GM19324 (cell line): ENCODE data around the gene HAAO.

Experiments
- ATAC-seq: cut with Tn5 transposase; IDR thresholded peaks from one replicate; pipeline ENCODE4 v1.9.1; 2021; ENCODE audit warnings: mild to moderate bottlenecking, moderate library complexity; ENCODE audit not compliant: unreplicated experiment, low FRiP score

Gene HAAO

GRCh38 chr2:42794271-42795046 is 2.1 kb upstream of the HAAO start:
- ATAC-seq = no peak

GRCh38 chr2:42793334-42794270 is 1.2 kb upstream of the HAAO start:
- ATAC-seq = no peak

DNA sequence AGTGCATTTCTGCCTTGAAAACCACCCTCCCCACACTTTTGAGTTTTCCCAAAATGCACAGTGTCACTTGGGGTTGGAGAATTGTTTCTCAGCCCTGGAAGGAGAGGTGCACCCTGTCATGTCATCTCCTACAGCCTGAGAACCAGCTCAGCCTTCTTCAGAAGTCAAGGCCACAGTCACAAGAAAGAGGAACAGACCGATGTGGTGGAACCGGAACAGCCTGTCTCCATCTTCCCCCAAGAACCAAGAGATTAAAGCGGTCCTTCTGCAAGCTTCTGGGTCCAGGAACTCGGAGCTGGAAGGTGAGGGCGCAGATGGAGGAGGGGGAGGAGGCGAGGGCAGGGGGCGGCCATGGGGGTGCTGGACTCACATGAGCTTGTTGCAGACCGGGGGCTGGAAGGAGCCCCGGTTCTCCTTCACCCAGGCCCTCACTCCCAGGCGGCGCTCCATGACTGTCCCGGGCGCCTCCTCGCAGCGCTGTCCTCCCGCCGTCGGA is 248 bp downstream of the HAAO start:
- ATAC-seq = no peak

- no peak for ATAC-seq
These were observed 777 bp downstream of the HAAO start for GRCh38 chr2:42791606-42792005.

DNA sequence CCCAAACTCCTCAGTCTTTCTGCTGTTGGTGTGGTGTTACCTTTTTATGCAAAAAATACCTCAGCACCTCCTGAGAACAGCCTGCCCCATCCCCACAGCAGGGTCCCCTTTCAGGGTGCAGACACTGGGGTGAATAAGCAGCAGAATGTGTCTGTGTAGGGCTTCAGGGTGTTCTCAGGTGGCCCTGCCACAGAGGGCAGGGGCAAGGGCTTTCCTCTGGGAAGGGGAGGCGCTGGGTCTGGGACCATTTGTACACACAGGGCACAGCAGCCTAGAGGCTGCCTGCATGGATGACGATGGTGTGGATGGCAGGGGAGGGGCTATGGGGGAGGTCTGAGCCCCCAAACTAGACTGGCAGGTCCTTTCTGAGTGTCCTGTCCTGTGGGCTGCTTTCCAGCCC is 2.6 kb downstream of the HAAO start:
- no peak for ATAC-seq

- ATAC-seq = no peak
These were observed 3.5 kb downstream of the HAAO start for GRCh38 chr2:42788882-42789281.

DNA sequence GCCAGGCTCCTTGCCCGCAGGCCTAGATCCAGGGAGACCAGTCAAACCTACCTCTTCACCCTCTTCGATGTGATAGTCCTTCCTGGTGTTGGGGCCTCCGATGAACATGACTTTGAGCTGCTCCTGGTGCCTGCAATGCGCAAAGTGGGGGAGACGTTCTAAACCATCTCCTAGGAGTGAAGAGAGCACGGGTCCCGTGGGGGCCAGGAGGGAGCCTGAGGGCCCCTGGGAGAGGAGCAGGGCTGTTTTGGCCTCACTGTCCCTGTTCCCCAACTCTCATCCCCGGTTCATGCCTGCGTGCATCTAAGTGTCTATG is 3.9 kb downstream of the HAAO start:
- ATAC-seq = no peak

DNA sequence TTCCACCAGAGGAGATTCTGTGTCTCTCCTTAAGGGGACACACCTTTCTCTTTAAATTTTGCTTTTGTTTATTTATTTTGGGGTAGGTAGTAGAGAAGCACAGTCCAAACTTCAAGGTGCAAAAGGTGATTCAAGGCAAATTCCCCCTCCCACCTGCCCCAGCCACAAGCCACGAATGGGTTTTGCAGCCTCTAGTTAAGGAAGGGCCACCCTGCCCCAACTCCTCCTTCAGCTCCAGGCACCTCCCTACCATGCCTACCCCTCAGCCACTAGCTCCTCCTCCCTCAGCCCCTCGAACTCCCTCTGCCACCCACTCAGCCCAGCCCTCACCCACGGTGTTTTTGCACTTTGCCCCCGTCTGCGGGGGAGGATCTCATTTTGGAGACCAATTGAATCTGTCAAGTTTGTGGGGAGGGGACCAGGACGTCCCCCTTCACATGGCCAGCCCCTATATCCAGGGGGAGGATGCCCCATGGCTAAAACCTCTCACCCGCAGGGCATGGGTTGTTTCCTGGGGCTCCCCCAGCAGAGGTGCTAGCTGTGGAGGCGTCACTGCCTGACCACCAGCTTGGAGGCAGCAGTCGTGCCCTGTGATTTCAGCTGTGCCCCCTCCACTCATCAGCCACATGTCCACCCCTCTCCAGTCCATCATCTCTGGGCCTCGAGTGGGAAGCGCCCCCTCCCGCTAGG is 4.5 kb downstream of the HAAO start:
- ATAC-seq = no peak

DNA sequence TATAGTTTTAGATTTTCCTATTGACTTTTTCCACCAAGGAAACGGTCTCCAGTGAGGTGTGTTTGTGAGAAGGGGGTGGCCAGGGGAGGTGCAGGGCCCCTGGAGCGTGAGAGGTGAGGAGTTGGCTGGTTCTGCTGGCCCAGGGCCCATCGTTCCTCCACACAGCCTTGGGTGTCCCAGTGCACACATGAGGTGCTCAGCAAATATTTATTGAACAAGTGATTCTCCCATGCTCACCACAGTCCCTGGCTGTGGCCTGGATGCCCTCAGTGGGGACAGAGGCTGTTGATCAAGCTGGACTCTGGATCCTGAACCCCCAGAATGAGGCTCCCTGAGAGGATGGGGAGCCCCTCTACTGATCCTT is 5.0 kb downstream of the HAAO start:
- ATAC-seq = no peak

DNA sequence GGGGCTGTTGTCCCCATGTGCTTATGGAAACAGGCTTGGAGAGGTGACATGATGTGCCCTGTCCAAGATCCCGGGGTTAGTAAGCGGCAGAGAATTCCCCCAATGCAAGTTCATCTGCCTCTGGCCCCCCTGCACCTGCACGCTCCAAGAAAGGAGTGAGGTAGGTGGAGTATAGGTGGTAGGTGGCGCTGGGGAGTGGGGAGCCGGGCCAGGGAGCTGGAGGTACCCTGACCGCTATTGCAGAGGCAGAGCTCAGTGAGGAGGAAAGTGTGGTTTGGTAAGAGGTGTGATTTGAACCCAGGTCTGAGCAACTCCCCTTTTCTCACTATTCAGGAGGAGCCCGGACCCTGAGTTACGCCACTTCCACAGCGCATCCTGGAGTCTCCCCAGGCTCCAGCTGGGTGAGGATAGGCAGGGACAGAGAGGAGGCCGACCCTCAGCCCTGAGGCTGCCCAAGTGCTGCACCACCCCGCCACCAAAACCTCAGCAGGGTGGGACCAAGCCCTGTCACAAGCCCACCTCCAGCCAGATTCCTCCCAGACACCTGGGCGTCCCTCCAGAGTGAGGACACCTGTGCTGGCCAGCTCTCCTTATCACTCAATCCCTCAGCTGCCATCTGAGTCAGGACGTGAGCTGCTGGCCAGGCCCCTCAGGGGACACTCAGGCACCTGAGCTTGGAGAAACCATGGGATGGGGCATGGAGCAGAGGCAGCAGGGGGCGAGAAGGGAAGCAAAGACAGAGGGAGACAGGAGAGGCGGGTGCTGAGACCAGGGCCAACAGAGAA is 5.6 kb downstream of the HAAO start:
- ATAC-seq = no peak

DNA sequence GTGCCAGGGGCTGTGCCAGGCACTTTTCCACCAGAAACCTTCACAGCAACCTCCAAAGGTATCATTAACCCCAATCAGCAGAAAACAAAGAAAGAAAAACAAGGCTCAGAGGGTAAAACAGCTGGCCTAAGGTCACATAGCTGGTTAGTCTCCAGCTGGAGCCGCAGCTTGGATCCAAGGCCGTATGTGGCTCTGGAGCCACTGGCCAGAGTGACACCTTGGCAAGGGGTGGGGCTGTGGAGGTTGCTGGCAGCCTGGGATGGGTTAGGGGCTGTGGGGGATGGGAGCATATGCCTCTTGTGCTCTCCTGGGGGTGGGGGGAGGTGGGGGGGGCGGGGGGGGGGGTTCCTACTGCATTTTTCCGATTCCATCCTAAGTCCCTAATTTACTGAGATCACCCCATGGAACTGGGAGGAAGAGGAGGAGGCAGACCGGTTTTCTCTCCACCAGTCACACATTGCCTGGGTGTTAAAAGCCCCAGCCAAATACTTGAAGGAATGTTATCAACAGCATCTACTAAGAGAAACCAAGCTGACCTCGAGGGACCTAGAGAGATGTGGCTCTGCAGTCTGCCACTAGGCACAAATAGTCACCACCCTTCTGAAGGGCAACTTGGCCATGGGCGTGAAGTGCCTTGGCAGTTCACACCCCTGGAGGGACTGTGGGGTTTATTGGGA is 8.0 kb downstream of the HAAO start:
- no peak for ATAC-seq

DNA sequence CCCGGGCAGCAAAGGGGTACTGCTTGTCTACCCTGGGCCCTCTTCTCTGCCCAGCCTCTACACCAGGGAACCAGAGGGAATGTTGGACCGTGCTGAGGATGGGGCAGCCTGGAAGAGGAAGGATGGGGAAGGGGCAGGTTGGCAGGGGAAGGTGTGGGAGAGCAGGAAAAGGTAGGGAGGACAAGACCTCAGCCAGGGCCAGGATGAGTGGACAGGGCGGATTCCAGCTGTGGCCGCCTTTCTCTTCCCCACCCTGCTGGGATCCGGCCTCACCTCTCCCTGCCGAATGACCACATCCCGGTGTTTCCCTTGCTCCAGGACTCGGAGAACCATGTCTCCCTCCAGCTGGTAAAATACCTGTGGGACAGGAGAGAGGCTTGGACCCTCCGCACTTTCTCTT is 8.9 kb downstream of the HAAO start:
- no peak for ATAC-seq

DNA sequence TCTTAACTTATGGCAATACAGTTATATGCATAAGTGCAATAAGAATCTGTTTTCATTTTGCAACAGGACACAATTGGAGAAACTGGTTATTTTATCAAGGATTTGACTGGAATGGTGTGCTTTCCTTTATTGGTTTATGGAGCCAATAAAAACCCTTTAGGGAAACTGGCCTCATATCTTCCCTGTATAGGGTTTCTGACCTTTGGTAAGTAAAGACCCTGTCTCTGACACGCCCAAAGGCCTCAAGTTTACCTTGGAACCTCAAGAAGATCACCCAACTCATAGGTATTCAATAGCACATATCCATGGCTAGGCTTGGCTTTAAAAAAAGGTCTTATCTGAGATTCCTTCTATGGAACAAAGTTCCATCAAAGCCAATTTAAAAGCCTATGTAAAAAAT is 11.2 kb downstream of the HAAO start:
- ATAC-seq = no peak

DNA sequence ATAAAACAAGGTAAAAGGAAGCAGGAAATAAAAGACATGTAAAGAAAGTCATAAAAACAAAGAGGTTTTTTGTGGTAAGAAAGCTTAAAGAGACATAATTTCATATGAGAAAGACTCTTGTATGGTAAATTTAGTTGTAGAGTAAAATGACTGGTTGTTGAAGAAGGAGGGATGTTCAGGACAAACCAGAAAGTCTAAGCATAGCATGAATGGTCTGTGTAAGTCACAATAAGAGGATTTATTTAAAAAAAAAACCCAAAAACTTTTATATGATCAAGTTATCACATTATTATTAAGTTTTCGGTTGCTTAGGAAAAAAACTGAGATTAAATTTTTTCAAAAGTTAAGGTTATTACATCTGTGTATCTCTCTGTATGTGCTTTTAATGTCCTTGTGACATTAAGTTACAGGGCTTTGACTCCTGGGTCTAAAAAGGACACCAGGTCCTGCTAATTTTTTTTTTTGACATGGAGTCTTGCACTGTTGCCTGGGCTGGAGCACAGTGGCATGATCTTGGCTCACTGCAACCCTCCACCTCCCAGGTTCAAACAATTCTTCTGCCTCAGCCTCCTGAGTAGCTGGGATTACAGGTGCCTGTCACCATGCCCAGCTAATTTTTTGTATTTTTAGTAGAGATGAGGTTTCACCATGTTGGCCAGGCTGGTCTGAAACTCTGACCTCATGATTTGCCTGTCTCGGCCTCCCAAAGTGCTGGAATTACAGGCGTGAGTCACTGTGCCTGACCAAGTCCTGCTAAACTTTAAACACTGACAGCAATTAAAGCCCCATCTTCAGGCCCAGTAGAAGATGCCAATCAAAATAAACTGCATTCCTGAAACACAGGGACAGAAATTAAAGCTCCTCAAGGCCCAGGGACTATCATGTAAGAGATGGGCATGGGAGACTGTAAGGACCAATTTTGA is 14.2 kb downstream of the HAAO start:
- ATAC-seq = no peak

GRCh38 chr2:42775810-42776209 is 16.6 kb downstream of the HAAO start:
- no peak for ATAC-seq

DNA sequence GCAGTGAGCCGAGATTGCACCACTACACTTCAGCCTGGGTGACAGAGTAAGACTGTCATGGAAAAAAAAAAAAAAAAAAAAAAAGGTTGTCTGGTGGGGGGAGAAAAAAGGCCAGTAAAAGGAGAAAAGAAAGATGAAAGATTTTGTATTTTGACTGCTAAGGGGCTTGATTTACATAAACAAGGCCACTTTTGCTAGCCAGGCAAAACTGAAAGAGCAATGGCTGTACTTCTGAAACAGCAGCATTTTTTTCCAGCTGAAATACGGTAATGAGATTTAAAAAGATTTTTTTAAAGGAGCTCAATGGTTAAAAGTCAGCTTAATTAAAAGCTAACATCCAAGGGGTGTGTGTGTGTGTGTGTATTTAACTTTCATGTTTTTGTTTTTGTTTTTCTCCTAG is 17.2 kb downstream of the HAAO start:
- ATAC-seq = no peak

- ATAC-seq = no peak
These were observed 20.7 kb downstream of the HAAO start for GRCh38 chr2:42771546-42772153.
